Erythroblast (primary cell): ENCODE data around the gene C3orf18.

Experiments
- GATA1 ChIP-seq: IDR thresholded peaks from 2 replicates; pipeline ENCODE4 v1.6.1; 2011; ENCODE audit warnings: low read depth, mild to moderate bottlenecking, control low read depth, low read length, moderate library complexity
- POLR2A ChIP-seq: IDR thresholded peaks from 2 replicates; pipeline ENCODE4 v1.6.1; 2011; ENCODE audit warnings: mild to moderate bottlenecking, low read length

DNA sequence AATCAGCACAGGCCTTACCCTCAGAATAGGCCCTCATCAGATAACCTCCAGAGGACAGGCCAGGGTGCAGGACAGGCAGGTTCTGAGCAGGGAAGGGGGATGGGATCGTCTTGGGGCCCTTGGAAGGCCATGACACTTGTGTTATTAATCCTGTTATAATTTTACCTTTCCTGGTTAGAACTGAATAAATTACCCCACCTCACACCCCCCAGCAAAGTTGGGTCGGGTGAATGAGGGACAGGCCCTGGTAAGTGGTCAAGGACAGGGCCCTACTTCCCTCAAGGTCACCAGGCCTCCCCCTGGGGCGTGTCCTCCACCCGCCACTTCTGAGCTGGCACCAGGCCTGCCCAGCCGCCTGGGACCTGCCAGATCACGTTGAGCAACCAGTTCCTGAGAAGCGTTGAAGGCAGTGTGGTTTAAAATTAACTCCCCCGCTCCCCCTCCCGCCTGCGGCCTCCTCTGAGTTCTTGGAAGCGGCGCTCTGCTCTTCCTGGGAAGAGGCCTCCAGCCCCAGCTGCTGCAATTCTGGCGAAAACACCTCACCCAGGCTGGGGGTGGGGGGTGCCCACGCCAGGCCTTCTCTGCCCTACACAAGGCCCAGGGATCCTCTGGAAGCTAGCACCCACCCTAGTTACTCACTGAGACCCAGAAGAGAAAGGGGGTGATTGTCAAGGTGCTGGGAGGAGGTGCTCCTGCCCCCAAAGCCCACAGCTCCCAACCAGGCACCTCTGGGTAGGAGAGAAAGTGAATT, 33.5 kb upstream of the C3orf18 start:
- peak; percentile 66 for TF ChIP-seq POLR2A
- no peak for TF ChIP-seq GATA1
